GM19438 (cell line): ENCODE measurements around the gene KCNH4.
"Not testable (repeated sequence)": the region's sequence is repeated elsewhere in the genome, so short reads cannot be mapped to it uniquely, and the experiment has no call there.

Source experiments
- ATAC-seq: cut with Tn5 transposase; IDR thresholded peaks from one replicate; pipeline ENCODE4 v1.9.1; 2021; ENCODE audit warnings: low read depth; ENCODE audit not compliant: unreplicated experiment

Gene KCNH4

DNA sequence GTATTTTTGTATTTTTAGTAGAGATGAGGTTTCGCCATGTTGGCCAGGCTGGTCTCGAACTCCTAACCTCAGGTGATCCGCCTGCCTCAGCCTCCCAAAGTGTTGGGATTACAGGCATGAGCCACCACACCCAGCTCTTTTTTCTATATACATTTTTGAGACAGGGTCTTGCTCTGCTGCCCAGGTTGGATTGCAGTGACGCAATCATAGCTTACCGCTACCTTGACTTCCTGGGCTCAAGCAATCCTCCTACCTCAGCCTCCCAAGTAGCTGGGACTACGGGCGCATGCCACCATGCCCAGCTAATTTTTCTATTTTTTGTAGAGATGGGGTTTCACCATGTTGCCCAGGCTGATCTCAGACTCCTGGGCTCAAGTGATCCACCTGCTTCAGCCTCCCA lies 40.3 kb downstream of the KCNH4 start:
- ATAC-seq: not testable (repeated sequence)

DNA sequence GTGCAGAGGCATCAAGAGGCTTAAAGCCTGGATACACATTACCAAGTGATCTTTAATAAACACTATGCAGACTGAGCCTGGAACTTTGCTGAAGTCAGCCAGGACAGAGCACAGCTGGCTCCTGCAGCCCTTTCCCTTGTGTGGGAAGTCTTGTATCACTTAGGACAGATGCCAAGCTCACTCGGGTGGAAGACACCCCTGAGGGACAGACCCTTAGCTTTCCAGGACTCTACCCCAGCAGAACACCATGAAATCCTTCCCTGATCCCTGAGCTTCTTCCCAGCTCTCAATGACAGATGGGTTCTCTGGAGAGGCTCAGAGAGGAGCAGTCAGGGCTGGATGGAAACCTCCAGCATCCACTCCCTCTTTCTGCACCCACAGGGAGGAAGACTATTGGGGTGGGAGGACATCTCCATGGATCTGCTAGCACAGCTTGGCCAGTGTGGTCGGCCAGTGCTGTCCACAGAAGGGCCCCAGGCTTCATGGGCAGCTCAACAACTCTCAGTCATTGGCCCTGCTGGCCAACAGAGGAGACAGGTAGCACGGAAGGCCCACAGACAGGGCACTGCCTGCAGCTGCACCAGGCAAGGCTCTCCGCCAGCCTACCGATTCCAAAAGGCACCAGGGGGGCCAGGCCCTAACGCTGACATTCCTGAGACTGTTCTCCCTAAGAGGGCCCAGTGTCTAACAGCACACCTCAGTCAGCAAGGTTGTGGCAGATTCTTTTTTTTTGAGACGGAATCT lies 42.0 kb downstream of the KCNH4 start:
- ATAC-seq: no peak

DNA sequence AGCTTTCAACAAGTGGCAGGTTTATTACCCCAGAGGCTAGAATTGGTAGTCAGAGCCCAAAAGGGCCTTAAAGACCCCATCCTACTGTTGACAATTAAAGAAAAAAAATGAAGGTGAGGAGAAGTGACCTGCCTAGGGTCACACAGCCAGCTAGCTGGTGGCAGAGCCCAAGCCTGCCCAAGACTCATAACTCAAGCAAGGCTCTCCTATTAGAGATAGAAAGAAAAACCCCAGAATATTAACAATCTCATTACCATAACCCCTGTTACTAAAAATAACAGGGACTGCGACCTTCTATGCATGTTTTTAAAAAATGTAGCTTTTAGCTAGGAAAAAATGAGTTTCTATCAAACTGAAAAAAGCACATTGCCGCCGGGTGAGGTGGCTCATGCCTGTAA lies 44.3 kb downstream of the KCNH4 start:
- ATAC-seq: no peak

DNA sequence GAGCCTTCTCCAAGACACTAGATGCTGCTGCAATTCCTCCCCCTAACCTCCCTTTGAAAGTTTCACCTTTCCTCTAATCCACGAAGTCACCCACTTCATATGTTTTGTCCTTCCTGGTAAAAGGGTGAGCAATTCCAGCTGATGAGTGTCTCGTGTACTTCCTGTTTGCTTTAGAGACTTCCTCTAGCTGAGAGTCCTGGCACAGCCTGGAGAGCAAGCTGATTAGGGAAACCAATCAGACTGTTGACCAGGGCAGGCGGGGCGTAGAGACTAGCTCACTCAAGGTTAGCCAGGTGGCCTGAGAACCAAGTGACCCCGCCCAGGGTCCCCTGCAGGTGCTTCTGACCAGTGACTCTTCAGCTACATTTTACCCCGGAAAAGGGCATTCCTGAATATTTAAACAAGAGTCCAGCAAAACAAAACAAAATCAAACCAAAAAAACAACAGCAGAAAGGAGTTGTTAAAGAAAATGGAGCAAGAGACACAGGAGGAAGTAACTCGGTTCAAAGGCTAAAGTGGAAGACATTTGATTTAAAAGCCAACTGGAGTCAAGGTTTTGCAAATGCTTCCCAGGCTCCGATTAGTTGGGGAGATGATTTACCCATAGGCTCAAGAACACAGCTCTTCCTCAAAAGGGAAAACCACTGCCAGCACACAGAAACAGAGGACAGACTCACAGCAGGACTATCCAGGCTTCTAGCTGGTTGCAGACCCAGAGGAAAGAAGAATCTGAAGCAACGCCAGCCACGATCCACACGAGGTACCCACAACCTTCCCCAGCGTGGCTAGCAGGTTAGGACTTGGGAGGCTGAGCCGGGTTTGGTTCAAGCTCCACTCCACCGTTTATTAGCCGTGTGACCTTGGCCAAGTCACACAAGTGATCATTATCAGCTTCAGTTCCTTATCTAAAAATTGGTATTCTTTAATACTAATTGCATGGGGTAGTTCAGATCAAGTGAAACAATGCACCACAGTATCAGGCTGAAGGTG lies 45.0 kb downstream of the KCNH4 start:
- no peak for ATAC-seq

DNA sequence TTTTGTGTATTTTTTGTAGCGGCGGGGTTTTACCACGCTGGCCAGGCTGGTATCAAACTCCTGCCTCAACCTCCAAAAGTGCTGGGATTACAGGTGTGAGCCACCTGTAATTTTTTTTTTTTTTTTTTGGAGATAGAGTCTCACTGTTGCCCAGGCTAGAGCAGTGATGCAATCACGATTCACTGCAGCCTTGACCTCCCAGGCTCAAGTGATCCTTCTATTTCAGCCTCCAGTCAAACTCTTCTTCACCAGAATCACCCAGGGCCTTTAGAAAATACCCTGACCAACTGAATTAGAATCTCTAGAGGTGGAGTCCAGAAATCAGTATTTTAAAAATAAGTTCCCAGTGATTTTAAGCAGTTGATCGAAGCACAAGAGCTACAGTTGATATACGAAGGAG lies 45.8 kb downstream of the KCNH4 start:
- ATAC-seq: no peak

DNA sequence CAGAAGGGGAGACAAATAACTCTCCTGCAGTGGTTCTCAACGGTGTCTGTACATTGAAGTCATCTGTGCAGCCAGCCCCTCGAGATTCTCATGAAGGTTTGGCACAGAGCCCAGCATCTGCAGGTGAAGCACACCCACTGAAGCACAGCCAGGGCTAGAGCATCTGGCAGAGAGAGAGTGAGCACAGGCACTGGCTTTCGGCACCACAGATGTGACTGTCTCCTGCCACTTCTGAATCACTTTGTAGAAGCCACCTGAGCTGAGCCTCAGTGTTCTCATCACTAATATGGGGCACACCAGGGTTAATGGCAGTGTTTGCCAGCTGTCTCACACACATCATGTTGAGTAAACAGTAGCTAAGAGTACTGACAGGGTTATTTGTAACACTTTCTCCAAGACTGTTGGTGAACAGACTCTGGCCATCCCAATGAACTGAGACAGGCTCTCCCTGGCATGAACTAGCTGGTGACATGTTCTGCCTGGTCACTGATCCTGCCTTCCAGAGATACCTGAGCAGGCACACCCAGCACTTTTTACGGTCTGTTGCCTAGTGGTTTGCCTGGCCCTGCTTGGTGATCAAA lies 47.4 kb downstream of the KCNH4 start:
- ATAC-seq: peak; percentile 52

DNA sequence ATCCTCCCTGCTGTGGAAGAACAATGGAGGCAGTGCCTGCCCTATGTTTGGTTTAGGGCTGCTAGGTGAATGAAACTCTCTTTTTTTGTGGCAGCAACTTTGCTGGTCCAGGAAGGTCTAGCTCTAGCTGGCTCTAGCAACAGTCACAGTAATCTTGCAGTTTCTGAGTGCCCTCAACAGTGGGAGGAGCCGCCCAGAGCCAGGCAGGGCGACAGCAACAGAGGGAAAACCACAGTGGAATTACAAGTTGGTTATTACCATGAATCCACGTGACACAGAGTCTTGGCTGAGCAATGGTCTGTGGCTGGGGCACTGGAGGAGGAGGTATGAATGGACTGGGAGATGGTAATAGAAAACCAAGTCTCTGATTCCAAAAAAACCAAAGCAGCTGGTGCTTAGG lies 48.0 kb downstream of the KCNH4 start:
- peak; percentile 33 for ATAC-seq

DNA sequence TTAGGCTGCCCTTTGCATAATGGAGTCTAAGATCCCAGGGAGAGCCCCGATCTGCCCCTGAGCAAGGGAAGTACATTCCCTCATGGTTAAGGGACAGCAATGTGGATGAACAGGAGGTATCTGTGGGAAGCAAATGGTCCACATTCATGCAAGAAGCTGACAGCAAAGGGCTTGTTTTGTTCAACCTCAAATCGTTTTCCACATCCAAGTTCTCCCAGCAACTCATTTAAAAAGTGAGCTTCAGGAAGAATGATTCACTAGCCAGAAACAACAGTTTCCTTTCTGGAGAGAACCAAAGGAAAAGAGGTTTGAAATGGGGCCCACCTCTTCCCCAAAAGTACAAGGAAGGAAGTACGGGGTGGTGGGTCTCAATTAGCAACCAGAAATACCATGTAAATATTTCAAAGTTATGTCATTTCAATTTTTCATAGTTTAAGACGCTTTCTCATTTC lies 48.9 kb downstream of the KCNH4 start:
- no peak for ATAC-seq

DNA sequence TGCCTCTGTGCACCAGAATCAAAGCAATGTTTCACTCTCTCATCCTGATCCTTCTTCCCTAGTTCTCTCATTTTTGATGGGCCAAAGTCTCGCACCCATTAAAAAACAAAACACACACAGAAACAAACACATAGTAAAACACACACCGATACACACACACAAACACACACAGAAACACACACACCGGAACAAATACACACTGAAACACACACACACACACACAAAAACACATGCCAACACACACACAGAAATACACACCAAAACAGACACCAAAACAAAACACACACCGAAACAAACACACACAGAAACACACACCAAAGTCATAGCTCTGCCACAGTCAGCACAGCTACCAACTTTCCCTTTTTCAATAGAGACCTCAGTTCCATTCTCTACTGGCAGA lies 49.7 kb downstream of the KCNH4 start:
- ATAC-seq: no peak

DNA sequence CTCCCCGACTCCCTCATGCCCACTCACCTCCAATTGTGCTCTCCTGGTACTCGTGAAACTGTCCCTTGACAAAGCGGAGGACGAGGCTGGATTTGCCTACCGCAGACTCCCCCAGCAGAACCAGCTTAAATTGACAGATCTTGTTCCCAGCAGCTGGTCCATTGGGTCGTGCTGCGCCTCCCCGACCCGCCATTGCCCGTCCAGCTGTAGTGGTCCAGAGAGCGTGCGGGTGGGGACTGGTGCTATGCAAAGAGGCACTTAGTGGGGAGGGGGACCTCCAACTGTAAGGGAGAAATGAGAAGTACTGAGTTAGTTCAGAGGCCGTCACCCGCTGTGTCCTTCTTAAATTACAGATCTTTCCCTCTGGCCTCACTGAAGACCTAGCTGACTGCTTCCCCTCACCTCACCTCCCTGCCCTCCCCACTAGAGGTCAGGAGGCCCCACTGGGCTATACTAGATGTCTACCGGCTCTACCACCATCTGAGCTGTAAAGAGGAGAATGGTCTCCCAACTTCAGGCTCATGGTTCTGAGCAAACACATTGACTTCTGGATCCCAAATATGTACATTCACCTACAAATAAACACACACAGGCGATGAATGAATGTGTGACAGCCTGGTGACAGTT lies 50.5 kb downstream of the KCNH4 start:
- no peak for ATAC-seq

DNA sequence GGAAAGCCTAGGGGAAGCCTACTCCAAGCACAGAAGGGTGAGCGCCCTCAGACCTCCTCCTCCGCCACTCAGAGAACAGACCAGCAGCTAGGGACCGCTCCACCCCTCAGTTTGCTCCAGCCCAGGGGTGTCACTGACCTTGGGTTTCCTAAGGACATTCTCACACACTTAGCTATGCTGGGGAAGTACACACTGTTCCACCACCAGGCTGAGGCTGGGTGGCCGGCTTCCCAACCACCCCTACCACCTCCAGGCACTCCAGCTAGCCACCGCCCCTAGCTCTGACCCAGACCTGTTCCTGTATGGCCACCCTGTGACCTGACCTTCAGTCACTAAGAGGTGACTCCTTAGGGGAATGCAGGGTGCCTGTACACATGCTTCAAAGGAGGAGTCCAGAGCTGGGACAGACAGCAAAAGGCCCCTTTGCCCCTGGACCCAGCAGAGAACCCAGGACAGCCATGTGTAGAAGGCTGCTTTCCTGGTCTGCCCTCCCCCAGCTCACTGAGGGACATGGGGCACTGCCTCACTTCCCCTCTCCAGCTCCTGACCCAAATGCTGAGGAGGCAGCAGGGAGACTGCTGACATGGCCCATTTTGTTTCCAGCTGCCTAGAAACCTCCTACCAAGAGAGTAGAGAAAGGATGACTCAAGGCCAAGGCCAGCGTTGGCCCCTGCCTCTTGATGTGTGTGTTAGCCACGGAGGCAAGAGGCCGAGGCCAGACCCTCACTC lies 51.7 kb downstream of the KCNH4 start:
- no peak for ATAC-seq

DNA sequence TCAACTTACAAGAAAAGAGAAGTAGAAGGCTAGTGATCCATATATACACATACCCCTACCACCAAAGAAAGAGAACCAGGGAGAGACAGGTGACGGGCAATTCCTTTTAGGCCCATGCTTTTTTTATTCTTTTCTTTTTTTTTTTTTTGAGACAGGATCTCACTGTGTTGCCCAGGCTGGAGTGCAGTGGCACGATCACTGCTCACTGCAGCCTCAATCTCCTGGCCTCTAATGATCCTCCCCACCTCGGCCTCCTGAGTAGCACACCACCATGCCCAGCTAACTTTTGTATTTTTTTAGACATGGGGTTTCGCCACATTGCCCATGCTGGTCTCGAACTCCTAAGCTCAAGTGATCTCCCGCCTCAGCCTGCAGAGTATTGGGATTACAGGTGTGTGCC lies 53.5 kb downstream of the KCNH4 start:
- no peak for ATAC-seq

DNA sequence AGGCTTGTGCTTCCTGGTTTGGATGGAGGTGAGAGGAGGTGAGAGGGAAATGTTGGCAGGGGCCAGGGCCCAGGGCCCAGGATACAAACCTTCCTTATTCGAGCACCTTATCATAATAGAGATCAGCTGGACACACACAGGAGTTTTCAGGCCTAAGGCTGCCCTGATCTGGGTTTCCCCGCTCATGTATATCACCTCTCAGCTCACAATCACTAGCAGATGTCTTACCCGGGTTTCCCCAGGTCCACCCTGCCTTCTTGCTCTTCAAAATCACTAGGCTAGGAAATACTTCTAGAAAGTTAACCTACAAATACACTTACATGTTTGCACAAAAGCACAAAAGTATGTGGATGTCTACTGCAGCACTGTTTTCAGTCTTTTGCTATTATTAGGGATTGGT lies 54.1 kb downstream of the KCNH4 start:
- ATAC-seq: no peak

DNA sequence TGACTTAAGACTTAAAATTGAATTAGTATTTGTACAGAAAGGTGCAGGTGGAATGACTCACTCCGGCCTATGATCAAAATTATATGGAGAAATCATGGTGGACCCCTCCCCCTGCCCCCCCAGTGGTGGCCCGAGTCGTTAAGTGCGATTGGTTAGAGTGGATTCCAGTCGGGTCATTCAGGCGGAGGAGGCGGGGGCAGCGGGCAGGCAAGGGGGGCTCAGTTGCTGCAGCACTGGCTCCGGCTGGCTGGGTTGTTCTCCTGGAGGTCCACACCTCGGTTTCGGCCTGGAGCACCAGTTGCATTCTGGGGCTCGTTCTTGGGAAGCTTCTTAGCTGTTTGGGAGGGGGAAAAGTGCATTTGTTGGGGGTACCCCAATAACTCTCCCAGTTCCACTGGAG lies 55.4 kb downstream of the KCNH4 start:
- ATAC-seq: no peak

DNA sequence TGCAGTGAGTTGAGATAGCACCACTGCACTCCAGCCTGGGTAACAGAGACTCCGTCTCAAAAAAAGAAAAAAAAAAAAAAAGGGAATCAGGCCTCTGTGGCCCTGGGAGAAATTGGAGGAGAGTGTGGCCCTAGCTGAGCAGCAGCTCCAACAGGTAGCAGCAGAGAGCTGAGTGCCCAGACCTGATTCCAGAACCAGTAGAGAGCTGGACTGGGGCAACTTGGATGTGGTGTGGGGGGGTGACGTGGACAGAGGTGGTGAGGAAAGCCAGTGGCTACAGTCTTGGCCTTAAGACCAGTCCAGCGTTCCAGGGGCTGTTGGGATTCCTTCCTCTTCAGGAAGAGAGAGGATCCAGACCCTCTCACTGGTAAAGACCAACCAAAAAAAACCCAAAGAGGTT lies 56.7 kb downstream of the KCNH4 start:
- no peak for ATAC-seq

DNA sequence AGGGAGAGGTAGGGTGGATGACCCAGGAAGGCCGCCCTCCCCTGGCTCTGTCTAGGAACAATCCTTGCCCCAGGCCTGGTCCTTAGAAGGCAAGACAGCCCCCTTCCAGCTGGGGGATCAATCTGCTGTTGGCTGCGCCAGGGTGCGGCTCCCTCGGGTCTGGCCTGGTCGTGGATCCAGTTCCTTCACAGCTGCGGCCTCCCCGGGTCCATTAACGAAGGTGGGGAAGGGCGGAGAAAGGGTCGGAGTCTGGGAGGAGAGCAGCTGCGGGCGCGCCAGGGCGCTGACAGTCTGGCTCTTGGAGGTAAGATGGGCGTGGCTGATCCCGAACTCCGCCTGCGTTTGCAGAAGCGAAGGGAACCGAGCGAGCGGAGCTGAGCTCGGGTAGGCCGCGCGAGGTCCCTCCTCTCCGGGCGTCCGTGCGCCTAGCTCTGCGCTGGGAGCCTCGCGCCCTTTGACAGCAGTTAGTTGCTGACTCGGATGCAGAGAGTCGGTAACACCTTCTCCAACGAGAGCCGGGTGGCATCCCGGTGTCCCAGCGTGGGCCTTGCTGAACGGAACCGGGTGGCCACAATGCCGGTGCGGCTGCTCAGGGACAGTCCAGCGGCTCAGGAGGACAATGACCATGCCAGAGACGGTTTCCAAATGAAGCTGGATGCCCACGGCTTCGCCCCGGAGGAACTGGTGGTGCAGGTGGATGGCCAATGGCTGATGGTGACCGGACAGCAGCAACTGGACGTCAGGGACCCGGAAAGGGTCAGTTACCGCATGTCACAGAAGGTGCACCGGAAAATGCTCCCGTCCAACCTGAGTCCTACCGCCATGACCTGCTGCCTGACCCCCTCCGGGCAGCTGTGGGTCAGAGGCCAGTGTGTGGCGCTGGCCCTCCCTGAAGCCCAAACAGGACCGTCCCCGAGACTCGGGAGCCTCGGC lies 58.3 kb downstream of the KCNH4 start, which contains the start of gene HSPB9:
HSPB9 (plus strand) TSS at position 434 of the 933 bp plus-strand sequence; CDS start at position 481, 47 bp downstream.
- ATAC-seq: no peak

DNA sequence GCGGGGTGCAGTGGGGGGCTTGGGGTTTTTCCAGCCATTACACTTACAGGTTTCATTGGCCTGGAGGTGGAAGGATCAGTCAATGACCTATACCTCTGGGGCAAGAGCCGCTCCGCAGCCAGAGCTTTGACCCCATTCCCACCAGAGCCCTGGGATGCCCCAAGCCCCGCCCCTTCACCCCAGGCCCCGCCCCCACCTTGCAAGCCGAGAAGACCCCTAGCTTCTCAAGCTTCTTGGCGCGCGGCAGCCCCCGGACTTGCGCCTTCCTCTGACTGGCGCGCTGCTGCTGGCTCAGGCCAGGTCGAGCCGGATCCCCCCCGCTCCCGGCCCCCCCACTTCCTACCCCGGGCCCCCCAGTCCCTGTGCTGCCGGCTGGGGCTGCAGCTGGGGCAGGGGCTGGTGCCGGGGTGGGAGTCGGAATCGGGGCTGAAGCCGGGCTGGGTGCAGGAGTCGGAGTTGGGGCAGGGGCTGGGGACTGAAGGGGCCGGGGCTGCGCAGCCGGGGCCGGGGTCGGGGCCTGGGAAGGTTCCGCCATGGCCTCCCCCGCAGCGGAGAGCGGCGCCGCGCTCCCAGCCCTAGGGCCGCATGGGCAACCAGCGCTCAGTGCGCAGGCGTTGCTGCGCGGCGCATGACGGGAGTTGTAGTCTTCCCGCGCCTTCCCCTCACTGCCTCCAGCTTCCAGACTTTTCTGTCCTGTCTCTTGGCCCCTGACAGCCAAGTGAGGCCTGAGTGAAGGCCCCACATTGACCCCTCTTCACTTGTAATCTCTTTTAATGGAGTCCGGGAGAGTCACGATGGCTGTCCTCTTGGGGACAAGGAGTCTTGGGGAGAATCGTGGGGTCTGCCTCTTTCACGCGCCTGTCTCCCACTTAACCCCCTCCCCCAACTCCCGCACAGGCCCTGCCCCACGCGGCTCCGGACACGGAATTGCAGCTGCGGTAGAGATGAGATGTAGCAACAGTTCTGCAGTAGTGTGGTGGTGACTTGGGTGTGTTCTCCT lies 59.9 kb downstream of the KCNH4 start, which contains the start of gene KAT2A:
KAT2A (minus strand) TSS at position 598 of the 1,000 bp plus-strand sequence; CDS start at position 535, 63 bp downstream.
- ATAC-seq: peak; percentile 59
